Erythroblast (primary cell): Measurements from ENCODE around the gene RAD51B.

Experiments
- GATA1 ChIP-seq: IDR thresholded peaks from 2 replicates; pipeline ENCODE4 v1.6.1; 2011; ENCODE audit warnings: low read depth, mild to moderate bottlenecking, control low read depth, low read length, moderate library complexity
- POLR2A ChIP-seq: IDR thresholded peaks from 2 replicates; pipeline ENCODE4 v1.6.1; 2011; ENCODE audit warnings: mild to moderate bottlenecking, low read length

GRCh38 chr14:68589447-68590200, 770.0 kb downstream of the RAD51B start:
- no peak for TF ChIP-seq POLR2A
- no peak for TF ChIP-seq GATA1
